Dedifferentiated amniotic fluid mesenchymal stem cell (primary cell): Measurements from ENCODE around the gene MAD1L1.

Experiments used
- DNase-seq: peaks from one replicate; pipeline ENCODE4 v3.0.0-alpha.2; 2016; ENCODE audit errors: extremely low spot score

Gene MAD1L1

DNA sequence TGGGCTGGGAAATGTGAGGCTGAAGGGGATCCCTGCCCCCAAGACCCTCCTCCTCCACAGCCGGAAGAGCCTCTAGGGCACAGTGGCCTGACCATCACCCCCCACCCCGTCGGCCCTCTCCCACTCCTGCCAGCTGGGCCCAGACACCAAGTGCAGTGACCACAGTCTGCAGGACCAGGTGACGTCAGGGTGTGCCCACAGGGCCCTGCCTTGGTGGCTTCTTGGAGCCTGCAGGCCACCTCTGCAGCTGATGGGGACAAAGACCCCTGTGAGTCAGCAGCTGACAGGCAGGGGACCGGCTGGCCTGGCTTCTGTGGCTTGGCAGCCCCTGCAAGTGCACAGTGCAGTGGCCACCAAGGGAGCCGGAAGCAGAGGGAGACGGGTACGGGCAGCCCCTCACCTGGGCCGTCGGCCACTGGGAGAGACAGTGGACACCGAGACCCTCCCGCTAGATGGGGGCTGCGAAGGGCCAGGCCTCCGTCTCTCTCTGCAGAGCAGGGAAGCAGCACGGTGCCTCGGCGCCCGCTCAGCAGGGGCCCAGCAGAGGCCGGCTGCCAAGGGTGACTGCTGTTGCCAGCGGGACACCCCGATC is 288.0 kb downstream of the MAD1L1 start:
- DNase-seq: no peak

GRCh38 chr7:1943933-1944618 is 288.7 kb downstream of the MAD1L1 start:
- DNase-seq: no peak

DNA sequence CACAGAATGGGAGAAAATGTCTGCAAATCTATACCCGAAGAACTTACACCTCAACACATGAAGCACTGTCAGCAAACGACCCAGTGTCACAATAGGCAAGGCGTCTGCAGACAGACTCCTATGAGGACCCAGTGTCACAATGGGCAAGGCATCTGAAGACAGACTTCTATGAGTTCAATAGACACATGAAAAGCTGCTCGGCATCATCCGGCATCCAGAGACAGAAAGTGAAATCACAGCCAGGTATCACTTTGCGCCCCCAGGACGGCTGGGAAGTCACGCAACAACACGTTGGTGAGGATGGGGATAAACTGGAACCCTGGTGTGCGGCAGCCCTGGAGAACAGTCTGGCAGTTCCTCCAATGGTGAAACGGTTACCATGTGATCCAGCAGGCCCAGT is 289.4 kb downstream of the MAD1L1 start:
- no peak for DNase-seq

DNA sequence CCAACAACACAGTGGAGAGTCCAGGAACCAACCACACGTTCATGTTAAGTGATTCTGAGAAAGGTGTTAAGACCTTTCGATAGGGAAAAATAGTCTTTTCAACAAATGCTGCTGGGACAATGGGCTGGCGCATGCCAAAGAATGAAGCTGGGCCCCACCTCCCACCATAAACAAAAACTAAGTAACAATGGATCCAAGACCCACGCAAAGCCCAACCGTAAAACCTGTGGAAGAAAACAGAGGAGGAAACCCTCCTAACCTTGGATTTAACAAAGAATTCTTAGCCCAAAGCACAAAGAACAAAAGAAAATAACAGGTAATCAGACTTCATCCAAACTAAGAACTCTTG is 289.8 kb downstream of the MAD1L1 start:
- no peak for DNase-seq

GRCh38 chr7:1942243-1942940 is 290.4 kb downstream of the MAD1L1 start:
- DNase-seq: no peak

GRCh38 chr7:1941464-1942242 is 291.1 kb downstream of the MAD1L1 start:
- DNase-seq: no peak

- no peak for DNase-seq
Measured at GRCh38 chr7:1940863-1941262, 291.9 kb downstream of the MAD1L1 start.

DNA sequence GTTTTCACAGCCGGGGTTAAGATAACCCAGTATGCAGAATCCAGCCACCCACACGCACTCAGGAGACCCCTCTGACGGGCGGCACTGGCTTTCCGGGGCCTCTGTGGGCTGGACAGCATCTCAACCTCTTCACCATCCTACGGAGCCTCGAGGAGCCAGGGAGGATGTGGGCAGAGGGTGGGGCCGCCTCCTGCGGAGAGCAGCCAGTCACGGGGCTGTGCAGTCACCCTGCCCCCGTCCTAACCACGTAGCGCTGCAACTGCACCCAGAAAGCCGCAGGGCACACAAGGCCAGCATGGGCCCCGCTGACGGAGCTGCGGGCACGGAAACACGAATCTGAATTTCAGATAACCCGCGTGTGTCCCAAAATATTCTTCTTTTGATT is 292.4 kb downstream of the MAD1L1 start:
- no peak for DNase-seq

GRCh38 chr7:1939434-1940401 is 293.0 kb downstream of the MAD1L1 start:
- DNase-seq: no peak

DNA sequence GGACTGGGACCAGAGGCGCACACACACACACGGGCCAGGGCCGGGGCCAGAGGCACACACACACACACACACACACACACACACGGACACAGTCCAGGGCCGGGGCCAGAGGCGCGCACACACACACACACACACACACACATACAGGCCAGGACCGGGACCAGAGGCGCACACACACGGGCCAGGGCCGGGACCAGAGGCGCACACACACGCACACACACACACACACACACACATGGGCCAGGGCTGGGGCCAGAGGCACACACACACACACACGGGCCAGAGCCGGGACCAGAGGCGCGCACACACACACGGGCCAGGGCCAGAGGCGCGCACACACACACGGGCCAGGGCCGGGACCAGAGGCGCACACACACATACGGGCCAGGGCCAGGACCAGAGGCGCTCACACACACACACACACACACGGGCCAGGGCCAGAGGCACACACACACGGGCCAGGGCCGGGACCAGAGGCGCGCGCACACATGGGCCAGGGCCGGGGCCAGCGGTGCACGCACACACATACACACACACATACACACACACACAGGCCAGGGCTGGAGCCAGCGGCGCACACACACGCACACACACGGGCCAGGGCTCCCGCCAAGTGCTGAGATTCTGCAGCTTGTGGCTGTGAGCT is 293.8 kb downstream of the MAD1L1 start:
- DNase-seq: no peak

DNA sequence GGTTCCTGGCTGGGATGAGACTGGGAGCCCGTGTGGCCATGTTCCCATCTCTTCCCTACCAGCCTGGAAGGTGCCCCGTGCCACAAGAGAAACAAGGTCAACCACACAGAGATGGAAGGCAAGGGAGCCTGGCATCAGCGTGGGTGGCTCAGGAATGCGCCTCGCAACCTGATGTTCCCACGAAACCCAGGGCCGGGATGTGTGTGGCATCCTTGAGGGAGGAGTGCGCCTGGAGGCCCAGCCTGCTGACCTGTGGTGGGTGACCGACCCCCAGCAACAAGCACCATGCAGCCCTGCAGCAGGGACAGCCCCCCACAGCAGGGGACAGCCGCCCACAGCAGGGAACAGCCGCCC is 295.5 kb downstream of the MAD1L1 start:
- no peak for DNase-seq

DNA sequence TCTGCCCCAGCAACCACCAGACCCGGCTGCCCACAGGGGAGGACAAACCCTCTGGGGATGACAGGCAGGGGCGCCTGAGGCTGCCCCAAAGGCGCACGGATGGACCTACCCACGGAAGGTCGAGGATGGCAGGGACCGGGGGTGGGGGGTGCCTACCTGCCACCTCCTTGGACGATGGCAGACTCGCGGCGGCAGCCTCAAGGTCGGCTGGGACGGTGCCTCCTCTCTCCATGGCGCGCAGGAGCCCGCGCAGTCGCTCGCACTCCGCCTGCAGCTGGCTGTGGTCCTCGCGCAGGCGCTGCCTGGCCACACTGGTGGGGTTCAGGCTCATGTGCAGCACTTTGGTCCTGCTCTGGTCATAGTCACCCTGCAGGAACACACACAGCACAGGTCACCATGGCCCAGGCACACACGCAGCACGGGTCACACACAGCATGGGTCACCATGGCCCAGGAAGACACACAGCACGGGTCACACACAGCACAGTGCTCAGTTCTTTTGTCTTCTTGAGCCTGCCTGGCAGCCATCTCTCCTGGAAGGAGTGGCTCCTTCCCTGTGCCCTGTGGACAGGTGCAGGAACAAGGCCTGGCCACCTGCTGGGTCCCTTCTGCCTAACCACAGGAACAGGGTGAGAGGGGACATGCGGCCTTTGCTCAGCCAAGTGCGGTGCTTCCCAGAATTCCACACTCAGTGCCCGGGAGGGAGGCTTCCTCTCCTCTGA is 296.1 kb downstream of the MAD1L1 start:
- DNase-seq: no peak

- DNase-seq: no peak
Measured at GRCh38 chr7:1936006-1936310, 296.8 kb downstream of the MAD1L1 start.

DNA sequence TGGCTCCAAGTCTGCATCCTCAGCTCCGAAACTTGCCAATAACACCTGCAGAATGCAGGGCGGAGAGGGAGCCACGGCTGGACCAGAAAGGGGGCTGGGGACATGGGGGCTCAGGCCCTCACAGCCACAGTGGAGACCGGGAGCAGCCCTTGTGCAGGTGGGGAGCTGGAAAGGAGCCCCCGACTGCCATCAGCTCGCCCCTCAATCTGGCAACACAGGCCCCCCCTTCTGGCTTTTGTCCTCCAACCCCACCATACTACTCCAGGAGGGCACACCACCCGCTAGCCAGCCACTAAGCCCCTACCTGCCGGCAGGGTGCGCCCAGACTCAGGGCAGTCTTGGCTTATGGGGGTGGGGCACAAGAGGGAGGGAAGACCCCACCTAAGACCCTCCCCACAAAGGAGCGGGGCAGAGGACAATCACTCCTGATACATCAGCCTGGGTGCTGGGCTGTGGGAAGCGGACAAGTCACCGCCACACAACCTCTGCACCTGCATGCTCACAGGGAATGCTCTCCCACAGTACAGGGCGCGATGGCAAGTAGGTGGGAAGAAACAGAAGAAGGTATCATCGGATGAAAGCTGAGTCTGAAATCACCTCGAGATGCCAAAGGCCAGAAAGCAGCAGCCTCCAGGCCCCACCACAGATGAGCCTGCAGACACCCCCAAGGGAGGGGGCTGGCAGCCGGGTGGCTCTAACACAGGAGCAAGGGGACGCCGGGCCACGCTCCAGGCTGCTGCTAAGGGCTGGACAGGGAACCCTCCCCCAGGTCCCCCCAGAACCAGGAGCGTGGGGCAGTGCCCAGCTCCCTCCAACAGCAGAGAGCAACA is 297.4 kb downstream of the MAD1L1 start:
- no peak for DNase-seq

- DNase-seq: no peak
Measured at GRCh38 chr7:1934756-1935155, 298.0 kb downstream of the MAD1L1 start.

- DNase-seq: no peak
Measured at GRCh38 chr7:1934017-1934416, 298.7 kb downstream of the MAD1L1 start.

- no peak for DNase-seq
Measured at GRCh38 chr7:1933066-1933750, 299.5 kb downstream of the MAD1L1 start.

GRCh38 chr7:1931951-1932270 is 300.8 kb downstream of the MAD1L1 start:
- no peak for DNase-seq

- no peak for DNase-seq
Measured at GRCh38 chr7:1931256-1931950, 301.3 kb downstream of the MAD1L1 start.
